Endothelial cell of umbilical vein (primary cell): ENCODE data around the gene PPP3CA. TPM values are rescaled to one million over a fixed set of nuclear protein-coding genes. Genes with fewer than 3 reads are reported as not detected.

Source experiments
- BruUV-seq: library from RNA; stranded (reverse); fragments of 400-500 nt; replicated peaks from 2 replicates; lab custom pipeline; 2021; lab: Mats Ljungman, UMichigan
- CTCF ChIA-PET: fragments of 300-600, 350-600 bp; sonication (Branson Sonifier 250); formaldehyde crosslinking; loops from one replicate; lab custom pipeline; 2021; ENCODE audit warnings: antibody characterized with exemption, inconsistent platforms; lab: Charles Lee
- POLR2A ChIA-PET: fragments of 300-600, 350-600 bp; sonication (Branson Sonifier 250); formaldehyde crosslinking; loops from one replicate; lab custom pipeline; 2021; ENCODE audit warnings: antibody characterized with exemption, inconsistent platforms; lab: Charles Lee
- DNase-seq: peaks from one replicate; pipeline ENCODE4 v3.0.0-alpha.2; 2011; ENCODE audit warnings: low read depth, low spot score
- FAIRE-seq: peaks from 2 replicates; lab custom pipeline; 2011; peaks lifted over from hg19 to GRCh38; lab: Jason Lieb, UNC
- H2AFZ ChIP-seq: 2 replicates; pipeline ENCODE4 v1.6.0; 2012; ENCODE audit warnings: low read depth, low read length, control low read depth, inconsistent platforms
- H3K27ac ChIP-seq: 2 replicates; pipeline ENCODE4 v1.5.1; 2011; ENCODE audit warnings: low read depth, mild to moderate bottlenecking, control low read depth, low read length, moderate library complexity; ENCODE audit not compliant: insufficient read depth
- H3K27me3 ChIP-seq, 2 experiments: 2 replicates each; pipeline versions ENCODE4 v1.6.0 to v1.6.1; 2011; ENCODE audit warnings: low read length in 2 of 2, mixed read lengths in 1 of 2; ENCODE audit not compliant: control insufficient read depth in 2 of 2, insufficient read depth in 2 of 2
- H3K36me3 ChIP-seq, 2 experiments: 2 replicates in 1 of 2; 3 replicates in 1 of 2; pipeline ENCODE4 v1.5.1; 2011; ENCODE audit warnings: low read length in 2 of 2, mild to moderate bottlenecking in 1 of 2, moderate library complexity in 1 of 2; ENCODE audit not compliant: control insufficient read depth in 2 of 2, insufficient read depth in 2 of 2; ENCODE audit errors: extremely low read depth in 1 of 2
- H3K4me1 ChIP-seq: 3 replicates; pipeline ENCODE4 v1.5.1; 2011; ENCODE audit warnings: mild to moderate bottlenecking, low read length; ENCODE audit not compliant: control insufficient read depth, insufficient read depth; ENCODE audit errors: extremely low read depth
- H3K4me2 ChIP-seq: 2 replicates; pipeline ENCODE4 v1.6.1; 2011; ENCODE audit warnings: low read length, control low read depth, mixed read lengths; ENCODE audit not compliant: insufficient read depth
- H3K4me3 ChIP-seq, 3 experiments: fragments of 200-600 bp in 1 of 3; sonication (generic), shearing (Covaris generic) in 1 of 3; replicated peaks in 1 of 3; 2 replicates each; pipeline ENCODE4 v1.5.1; 2011 to 2016; ENCODE audit warnings: control low read depth in 3 of 3, low read length in 3 of 3, mild to moderate bottlenecking in 2 of 3, inconsistent platforms in 1 of 3, low read depth in 1 of 3, moderate library complexity in 1 of 3; ENCODE audit not compliant: insufficient read depth in 1 of 3
- H3K79me2 ChIP-seq: 2 replicates; pipeline ENCODE4 v1.6.0; 2012; ENCODE audit warnings: low read length, inconsistent platforms; ENCODE audit not compliant: control insufficient read depth, insufficient read depth
- H3K9ac ChIP-seq: replicated peaks from 2 replicates; pipeline ENCODE3; 2011; ENCODE audit warnings: low read length, control low read depth; ENCODE audit not compliant: insufficient read depth; ENCODE audit errors: extremely low read depth
- H3K9me1 ChIP-seq: replicated peaks from 3 replicates; pipeline ENCODE4 v1.6.0; 2011; ENCODE audit warnings: mild to moderate bottlenecking, low read length; ENCODE audit not compliant: control insufficient read depth, insufficient read depth; ENCODE audit errors: extremely low read depth
- H3K9me3 ChIP-seq: replicated peaks from 2 replicates; pipeline ENCODE4 v1.5.1; 2012; ENCODE audit warnings: low read length, inconsistent platforms; ENCODE audit not compliant: control insufficient read depth, insufficient read depth
- H4K20me1 ChIP-seq: replicated peaks from 2 replicates; pipeline ENCODE3; 2011; ENCODE audit warnings: mild to moderate bottlenecking, low read length; ENCODE audit not compliant: control insufficient read depth, insufficient read depth; ENCODE audit errors: extremely low read depth
- CTCF ChIP-seq, 2 donors: IDR thresholded peaks; 1 replicate in 1 of 2; 2 replicates in 1 of 2; pipeline ENCODE4 v1.5.1; 2011; ENCODE audit warnings: low read length in 2 of 2, mild to moderate bottlenecking in 2 of 2, moderate library complexity in 2 of 2, control low read depth in 1 of 2, inconsistent platforms in 1 of 2, low read depth in 1 of 2; ENCODE audit not compliant: insufficient read depth in 1 of 2; ENCODE audit errors: extremely low read depth in 1 of 2
- EZH2 ChIP-seq: IDR thresholded peaks from 2 replicates; pipeline ENCODE4 v1.6.1; 2012; ENCODE audit warnings: borderline replicate concordance, low read depth, mild to moderate bottlenecking, moderate library complexity, low read length, inconsistent platforms; ENCODE audit not compliant: severe bottlenecking
- FOS ChIP-seq: IDR thresholded peaks from 2 replicates; pipeline ENCODE4 v1.6.1; 2011; ENCODE audit warnings: mild to moderate bottlenecking, low read length, moderate library complexity, borderline replicate concordance; ENCODE audit not compliant: insufficient read depth
- GATA2 ChIP-seq: IDR thresholded peaks from 2 replicates; pipeline ENCODE4 v1.7.0; 2011; ENCODE audit warnings: low read depth, mild to moderate bottlenecking, moderate library complexity, mixed read lengths, low read length; ENCODE audit not compliant: insufficient read length, insufficient read depth
- JUN ChIP-seq: IDR thresholded peaks from 2 replicates; pipeline ENCODE4 v1.6.1; 2011; ENCODE audit warnings: borderline replicate concordance, low read depth; ENCODE audit not compliant: insufficient read length, insufficient read depth
- MAX ChIP-seq: IDR thresholded peaks from 2 replicates; pipeline ENCODE4 v1.6.1; 2011; ENCODE audit not compliant: insufficient read depth, insufficient read length
- MYC ChIP-seq: IDR thresholded peaks from one replicate; pipeline ENCODE4 v1.6.1; 2011; ENCODE audit warnings: mild to moderate bottlenecking, low read depth, low read length
- POLR2A ChIP-seq: IDR thresholded peaks from 2 replicates; pipeline ENCODE4 v1.6.1; 2012; ENCODE audit warnings: low read depth, mild to moderate bottlenecking, control low read depth, low read length
- POLR2AphosphoS5 ChIP-seq: IDR thresholded peaks from 2 replicates; pipeline ENCODE4 v1.6.1; 2012; ENCODE audit warnings: low read depth, mild to moderate bottlenecking, control low read depth, low read length, moderate library complexity; ENCODE audit not compliant: insufficient read depth
- dilution Hi-C: fragments of 300-500 bp; cut with MboI; formaldehyde crosslinking; loops from one replicate; pipeline ENCODE4 v1.15.0; 2019; ENCODE audit warnings: low sequenced_read_pairs; ENCODE audit not compliant: extremely low pct_ligation_motif_present
- intact Hi-C: fragments of 100-400 bp; cut with micrococcal nuclease; formaldehyde crosslinking; loops from one replicate; pipeline ENCODE4 v1.10.0; 2022
- polyA plus RNA-seq, 4 experiments: library from polyadenylated mRNA; depleted of rRNA in 3 of 4; stranded (reverse) in 3 of 4; unstranded in 1 of 4; fragments of >200 nt; gene quantifications; 2 replicates each; pipeline versions ENCODE4 v1.2.1 to v1.2.3, GENCODE V29; 2011 to 2012; ENCODE audit warnings: missing spikeins in 1 of 4
- total RNA-seq: library from RNA; stranded (reverse); gene quantifications from 2 replicates; pipeline ENCODE4 v1.2.3, GENCODE V29; 2021

PPP3CA gene
- total and polyA plus RNA-seq, 2 donors (not counting 3 experiments of a cell fraction or from before 2014, with no cell fraction given), result 7.0 to 43.3 TPM

- no peaks in the 10 kb centered on the region for H3K79me2 ChIP-seq
- ChIA-PET CTCF (interaction anchor here (0.6 to 1.5 kb wide), 3 partner anchors 18 to 542 kb away, joined by 3 to 8 read pairs (median 4); no protein-coding TSS in a partner anchor), POLR2A (no interaction called here)
- H3K9me3 ChIP-seq, result no peaks in the 10 kb centered on the region
- FAIRE-seq, result no peak
- H4K20me1 ChIP-seq, result no peaks in the 10 kb centered on the region
- H3K9me1 ChIP-seq, result no peaks in the 10 kb centered on the region
- intact Hi-C loops, result loop anchor here (1.0 kb wide), 1 partner anchor 158 kb away; the partner anchor contains the start of gene PPP3CA
- no TSS peak for BruUV-seq
- peaks cover 15% of the 10 kb centered on the region for H3K4me1 ChIP-seq
- H2AFZ ChIP-seq, result no peak overlapping the region
- no peak overlapping the region for H3K4me3 ChIP-seq
- H3K4me2 ChIP-seq, result no peak overlapping the region
- TF ChIP-seq MAX (no peak), GATA2 (no peak), FOS (no peak), JUN (no peak), POLR2A (no peak), MYC (no peak), CTCF (IDR thresholded peaks at IDR 0.05; ENCODE audit: extremely low read depth in 1 of 2, insufficient read depth in 1 of 2, low read depth in 1 of 2, low read length in 2 of 2) (no peak), EZH2 (no peak), POLR2AphosphoS5 (no peak)
- no peak for DNase-seq
- H3K9ac ChIP-seq, result no peak overlapping the region
- H3K27ac ChIP-seq, result no peak overlapping the region
- no peaks in the 10 kb centered on the region for H3K36me3 ChIP-seq
- dilution Hi-C loops, result no loop called here
- H3K27me3 ChIP-seq, result no peaks in the 10 kb centered on the region
Measured at GRCh38 chr4:101188906-101189305, 158.4 kb downstream of the PPP3CA start.
